ENCODE results near the gene LPGAT1. TPM values are rescaled to one million over a fixed set of nuclear protein-coding genes. Genes with fewer than 3 reads are reported as not detected.

LPGAT1 gene
- total and polyA plus RNA-seq, 2 experiments from 2014 or later = 36.4 to 92.1 TPM

- no peaks in the 10 kb centered on the region for H3K4me1 ChIP-seq (ENCODE audit: insufficient read depth)
- no peaks in the 10 kb centered on the region for H4K20me1 ChIP-seq (ENCODE audit: insufficient read depth, poor library complexity, severe bottlenecking)
- H3K9me3 ChIP-seq (ENCODE audit: low read depth) = no peaks in the 10 kb centered on the region
- no peaks in the 10 kb centered on the region for H3K9me2 ChIP-seq (replicated peaks; ENCODE audit: insufficient read depth)
- no peak overlapping the region for H2AFZ ChIP-seq
- no peak overlapping the region for H3K4me3 ChIP-seq
- no peaks in the 10 kb centered on the region for H3K36me3 ChIP-seq (replicated peaks; ENCODE audit: insufficient read depth, low read depth)
- no peak for TF ChIP-seq CTCF (IDR thresholded peaks at IDR 0.05; ENCODE audit: poor library complexity)
- TF ChIP-seq EZH2 (IDR thresholded peaks at IDR 0.05; ENCODE audit: borderline replicate concordance) = no peak
- TF ChIP-seq EZH2phosphoT487 (IDR thresholded peaks at IDR 0.05; ENCODE audit: low read depth, severe bottlenecking, unreplicated experiment) = no peak
- DNase-seq (ENCODE audit: low spot score) = no peak
- no peak overlapping the region for H3K27ac ChIP-seq
- no peaks in the 10 kb centered on the region for H3K79me2 ChIP-seq
- WGBS (ENCODE audit: low lambda C conversion rate, missing lambda C conversion rate) = 96% methylated on average over 7 of the region's 7 CpGs
- no peak overlapping the region for H3K4me2 ChIP-seq
- no peaks in the 10 kb centered on the region for H3K27me3 ChIP-seq
Measured at GRCh38 chr1:211729238-211729637, 101.3 kb downstream of the LPGAT1 start.

- Histone ChIP-seq H3K36me3 (replicated peaks; ENCODE audit: insufficient read depth, low read depth) (no peaks in the 10 kb centered on the region), H3K4me3 (no peak overlapping the region), H3K27me3 (no peaks in the 10 kb centered on the region), H3K79me2 (no peaks in the 10 kb centered on the region), H3K9me3 (ENCODE audit: low read depth) (no peaks in the 10 kb centered on the region), H2AFZ (no peak overlapping the region), H3K4me2 (no peak overlapping the region), H4K20me1 (ENCODE audit: insufficient read depth, poor library complexity, severe bottlenecking) (no peaks in the 10 kb centered on the region), H3K27ac (no peak overlapping the region), H3K9me2 (replicated peaks; ENCODE audit: insufficient read depth) (no peaks in the 10 kb centered on the region), H3K4me1 (ENCODE audit: insufficient read depth) (peaks cover 10% of the 10 kb centered on the region)
- TF ChIP-seq EZH2phosphoT487 (IDR thresholded peaks at IDR 0.05; ENCODE audit: low read depth, severe bottlenecking, unreplicated experiment) (no peak), CTCF (IDR thresholded peaks at IDR 0.05; ENCODE audit: poor library complexity) (no peak), EZH2 (IDR thresholded peaks at IDR 0.05; ENCODE audit: borderline replicate concordance) (no peak)
- DNase-seq (ENCODE audit: low spot score) = no peak
- WGBS (ENCODE audit: low lambda C conversion rate, missing lambda C conversion rate) = 83% methylated on average over 4 of the region's 4 CpGs
Measured at GRCh38 chr1:211726467-211726995, 104.0 kb downstream of the LPGAT1 start.

GRCh38 chr1:211724687-211725196, 105.8 kb downstream of the LPGAT1 start:
- Histone ChIP-seq H3K27ac (no peak overlapping the region), H3K27me3 (no peaks in the 10 kb centered on the region), H4K20me1 (ENCODE audit: insufficient read depth, poor library complexity, severe bottlenecking) (no peaks in the 10 kb centered on the region), H3K4me3 (no peak overlapping the region), H2AFZ (no peak overlapping the region), H3K9me2 (replicated peaks; ENCODE audit: insufficient read depth) (no peaks in the 10 kb centered on the region), H3K4me1 (ENCODE audit: insufficient read depth) (peaks cover 10% of the 10 kb centered on the region), H3K4me2 (no peak overlapping the region), H3K9me3 (ENCODE audit: low read depth) (no peaks in the 10 kb centered on the region), H3K36me3 (replicated peaks; ENCODE audit: insufficient read depth, low read depth) (no peaks in the 10 kb centered on the region), H3K79me2 (no peaks in the 10 kb centered on the region)
- TF ChIP-seq EZH2 (IDR thresholded peaks at IDR 0.05; ENCODE audit: borderline replicate concordance) (no peak), EZH2phosphoT487 (IDR thresholded peaks at IDR 0.05; ENCODE audit: low read depth, severe bottlenecking, unreplicated experiment) (no peak), CTCF (IDR thresholded peaks at IDR 0.05; ENCODE audit: poor library complexity) (no peak)
- no peak for DNase-seq (ENCODE audit: low spot score)
- WGBS (ENCODE audit: low lambda C conversion rate, missing lambda C conversion rate) = 85% methylated on average over 11 of the region's 11 CpGs
